WI38 (cell line): ENCODE results near the gene RNASEH2B.

Experiments used
- H3K4me3 ChIP-seq: 2 replicates; pipeline ENCODE4 v1.5.1; 2011; ENCODE audit warnings: low read depth, mild to moderate bottlenecking, control low read depth, low read length
- TF ChIP-seq, protein P1 (sequence below): IDR thresholded peaks from 2 replicates; pipeline ENCODE4 v1.5.1; 2012; ENCODE audit warnings: low read depth, mild to moderate bottlenecking, control low read depth, low read length

The RNASEH2B gene

GRCh38 chr13:50936679-50937078, 27.1 kb downstream of the RNASEH2B start:
- H3K4me3 ChIP-seq, result no peak overlapping the region
- TF ChIP-seq, protein P1, sequence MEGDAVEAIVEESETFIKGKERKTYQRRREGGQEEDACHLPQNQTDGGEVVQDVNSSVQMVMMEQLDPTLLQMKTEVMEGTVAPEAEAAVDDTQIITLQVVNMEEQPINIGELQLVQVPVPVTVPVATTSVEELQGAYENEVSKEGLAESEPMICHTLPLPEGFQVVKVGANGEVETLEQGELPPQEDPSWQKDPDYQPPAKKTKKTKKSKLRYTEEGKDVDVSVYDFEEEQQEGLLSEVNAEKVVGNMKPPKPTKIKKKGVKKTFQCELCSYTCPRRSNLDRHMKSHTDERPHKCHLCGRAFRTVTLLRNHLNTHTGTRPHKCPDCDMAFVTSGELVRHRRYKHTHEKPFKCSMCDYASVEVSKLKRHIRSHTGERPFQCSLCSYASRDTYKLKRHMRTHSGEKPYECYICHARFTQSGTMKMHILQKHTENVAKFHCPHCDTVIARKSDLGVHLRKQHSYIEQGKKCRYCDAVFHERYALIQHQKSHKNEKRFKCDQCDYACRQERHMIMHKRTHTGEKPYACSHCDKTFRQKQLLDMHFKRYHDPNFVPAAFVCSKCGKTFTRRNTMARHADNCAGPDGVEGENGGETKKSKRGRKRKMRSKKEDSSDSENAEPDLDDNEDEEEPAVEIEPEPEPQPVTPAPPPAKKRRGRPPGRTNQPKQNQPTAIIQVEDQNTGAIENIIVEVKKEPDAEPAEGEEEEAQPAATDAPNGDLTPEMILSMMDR, result no peak

GRCh38 chr13:50940509-50940908, 30.9 kb downstream of the RNASEH2B start:
- TF ChIP-seq, protein P1, result no peak
- no peak overlapping the region for H3K4me3 ChIP-seq

DNA sequence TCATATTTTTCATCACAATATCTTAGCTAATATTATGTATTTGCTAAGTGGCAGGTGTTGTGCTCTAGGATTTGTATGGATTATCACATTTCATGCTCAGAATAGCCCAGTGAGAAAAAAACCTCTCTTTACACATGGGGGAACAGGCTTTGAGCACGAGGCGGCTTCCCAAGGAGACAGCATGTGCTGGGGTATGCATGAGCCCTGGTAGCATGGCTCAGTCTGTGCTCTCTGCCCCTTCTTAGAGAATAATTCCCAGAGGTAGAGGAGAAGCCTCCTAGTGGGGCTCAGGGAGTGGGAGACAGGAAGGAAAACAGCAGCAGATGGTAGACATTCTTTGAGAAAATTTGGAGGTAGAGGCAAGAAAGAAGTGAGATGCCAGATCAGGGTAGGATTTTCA, 31.6 kb downstream of the RNASEH2B start:
- TF ChIP-seq, protein P1, result no peak
- H3K4me3 ChIP-seq, result no peak overlapping the region

DNA sequence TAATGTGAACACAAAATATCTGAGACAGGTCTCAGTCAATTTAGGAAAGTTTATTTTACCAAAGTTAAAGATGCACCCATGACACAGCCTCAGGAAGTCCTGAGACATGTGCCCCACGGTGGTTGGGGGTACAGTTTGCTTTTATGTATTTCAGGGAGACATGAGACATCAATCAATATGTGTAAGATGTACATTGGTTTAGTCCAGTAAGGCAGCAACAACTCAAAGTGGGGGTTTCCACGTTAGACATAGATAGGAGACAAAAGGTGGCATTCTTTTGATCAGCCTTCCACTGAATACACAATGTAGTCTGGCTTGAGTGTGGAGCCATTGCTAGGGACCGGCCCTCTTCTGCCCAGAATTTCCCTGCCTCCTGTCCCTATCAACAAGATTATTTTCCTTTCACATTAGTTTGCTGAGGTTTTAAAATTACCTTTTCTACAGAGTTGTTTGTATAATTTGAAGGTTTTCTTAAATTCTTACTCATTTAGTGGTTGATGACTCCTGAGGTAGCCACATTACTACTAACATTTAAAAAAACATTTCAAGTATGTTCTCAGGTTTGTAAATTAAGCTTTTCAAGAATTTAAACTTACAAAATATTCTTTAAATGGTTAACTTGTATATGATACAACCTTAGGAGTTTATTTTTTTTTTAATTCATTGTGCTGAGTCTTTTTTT, 33.2 kb downstream of the RNASEH2B start:
- TF ChIP-seq, protein P1, result no peak
- no peak overlapping the region for H3K4me3 ChIP-seq

GRCh38 chr13:50945669-50946068, 36.1 kb downstream of the RNASEH2B start:
- H3K4me3 ChIP-seq, result no peak overlapping the region
- TF ChIP-seq, protein P1, result no peak

GRCh38 chr13:50948601-50949000, 39.0 kb downstream of the RNASEH2B start:
- H3K4me3 ChIP-seq, result no peak overlapping the region
- TF ChIP-seq, protein P1, result no peak

DNA sequence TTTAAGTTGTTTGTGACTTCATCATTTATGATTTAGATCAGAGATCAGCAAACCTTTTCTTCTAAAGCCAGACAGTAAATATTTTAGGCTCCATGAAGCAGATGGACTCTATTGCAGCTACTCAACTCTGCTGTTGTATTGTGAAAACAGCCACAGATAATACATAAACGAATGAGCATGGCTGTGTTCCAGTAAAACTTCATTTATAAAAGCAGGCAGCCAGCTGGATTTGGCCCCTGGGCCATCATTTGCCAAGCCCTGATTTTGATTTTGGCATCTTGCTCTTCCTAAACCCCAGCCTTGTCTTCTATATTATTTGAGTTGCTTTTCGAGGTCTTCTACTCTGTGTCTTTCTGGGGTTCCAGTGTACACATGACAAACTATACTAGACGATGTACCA, 41.3 kb downstream of the RNASEH2B start:
- H3K4me3 ChIP-seq, result no peak overlapping the region
- TF ChIP-seq, protein P1, result no peak
